Bronchial epithelial cell (primary cell): ENCODE results near the gene SIK2. TPM values are rescaled to one million over a fixed set of nuclear protein-coding genes. Genes with fewer than 3 reads are reported as not detected.

Source experiments
- DNase-seq: peaks from one replicate; pipeline ENCODE4 v3.0.0-alpha.2; 2010; ENCODE audit warnings: low read depth
- FAIRE-seq: peaks from 2 replicates; lab custom pipeline; 2011; peaks lifted over from hg19 to GRCh38; lab: Jason Lieb, UNC
- H3K27me3 ChIP-seq: 2 replicates; pipeline ENCODE4 v1.5.1; 2011; ENCODE audit warnings: low read length; ENCODE audit not compliant: control insufficient read depth, insufficient read depth
- H3K36me3 ChIP-seq: 2 replicates; pipeline ENCODE4 v1.5.1; 2011; ENCODE audit warnings: low read length; ENCODE audit not compliant: control insufficient read depth, insufficient read depth
- H3K4me3 ChIP-seq: 2 replicates; pipeline ENCODE4 v1.5.1; 2011; ENCODE audit warnings: mild to moderate bottlenecking, low read depth, low read length, control low read depth
- CTCF ChIP-seq: IDR thresholded peaks from 2 replicates; pipeline ENCODE4 v1.5.1; 2011; ENCODE audit warnings: mild to moderate bottlenecking, moderate library complexity, low read length, control low read depth, inconsistent platforms; ENCODE audit not compliant: insufficient read depth, severe bottlenecking
- total RNA-seq: library from RNA; depleted of rRNA; stranded (reverse); fragments of >200 nt; gene quantifications from 2 replicates; pipeline ENCODE4 v1.2.1, GENCODE V29; 2014

Gene SIK2
- total RNA-seq, 1 donor from 2014 or later: 2.9 TPM

- no peak for DNase-seq
- H3K27me3 ChIP-seq: peaks cover 1% of the 10 kb centered on the region
- FAIRE-seq: no peak
- H3K4me3 ChIP-seq: no peak overlapping the region
- TF ChIP-seq CTCF: no peak
- H3K36me3 ChIP-seq: no peaks in the 10 kb centered on the region
Measured at GRCh38 chr11:111566324-111566723, 35.9 kb upstream of the SIK2 start.

GRCh38 chr11:111569476-111569875, 32.8 kb upstream of the SIK2 start:
- DNase-seq (no peak), FAIRE-seq (no peak)
- TF ChIP-seq CTCF: no peak
- no peaks in the 10 kb centered on the region for H3K36me3 ChIP-seq
- H3K27me3 ChIP-seq: peaks cover 1% of the 10 kb centered on the region
- no peak overlapping the region for H3K4me3 ChIP-seq

GRCh38 chr11:111570796-111571195, 31.5 kb upstream of the SIK2 start:
- Histone ChIP-seq H3K4me3 (no peak overlapping the region), H3K36me3 (no peaks in the 10 kb centered on the region), H3K27me3 (peaks cover 1% of the 10 kb centered on the region)
- FAIRE-seq (no peak), DNase-seq (no peak)
- no peak for TF ChIP-seq CTCF

GRCh38 chr11:111571829-111572501, 30.3 kb upstream of the SIK2 start:
- H3K4me3 ChIP-seq: no peak overlapping the region
- H3K27me3 ChIP-seq: peaks cover 1% of the 10 kb centered on the region
- peak; percentile 29 for DNase-seq
- peak; percentile 80 for FAIRE-seq
- TF ChIP-seq CTCF: no peak
- no peaks in the 10 kb centered on the region for H3K36me3 ChIP-seq

- FAIRE-seq: no peak
Measured at GRCh38 chr11:111572581-111572980, 29.7 kb upstream of the SIK2 start.

More at GRCh38 chr11:111572581-111572980, 29.7 kb upstream of the SIK2 start:
- H3K36me3 ChIP-seq: no peaks in the 10 kb centered on the region
- H3K4me3 ChIP-seq: no peak overlapping the region
- no peak for TF ChIP-seq CTCF
- DNase-seq: no peak
- H3K27me3 ChIP-seq: peaks cover 1% of the 10 kb centered on the region
